Motor neuron (in vitro differentiated cells): ENCODE results near the gene DOC2A. TPM values are rescaled to one million over a fixed set of nuclear protein-coding genes. Genes with fewer than 3 reads are reported as not detected.

Experiments used
- total RNA-seq, 8 experiments: library from RNA; unstranded; fragments of 300-600 nt; gene quantifications; 2 replicates each; pipeline versions ENCODE4 v1.2.3 to v1.2.4, GENCODE V29; 2022

Gene DOC2A
- total RNA-seq, 8 experiments from 2014 or later: 0.31 to 8.1 (median 4.0) TPM

Other genes with a start within 250 kb of the DOC2A start
- gene ZG16, start 232.8 kb downstream of the DOC2A start, total RNA-seq: under 1 TPM in 5 of 8 experiments, not detected in 3; 0.08 to 0.19 (median 0.10) TPM
- 10 to 100 TPM; 16.1 to 96.3 (median 24.4) TPM for gene KIF22, start 220.3 kb downstream of the DOC2A start, total RNA-seq
- 100 to 1,000 TPM in 7 of 8 experiments, 10 to 100 TPM in 1; 80.2 to 354 (median 177) TPM for gene MAZ, start 204.5 kb downstream of the DOC2A start, total RNA-seq
- 10 to 100 TPM in 5 of 8 experiments, 1 to 10 TPM in 3; 1.4 to 72.7 (median 28.4) TPM for gene PRRT2, start 198.8 kb downstream of the DOC2A start, total RNA-seq
- gene PAGR1, start 194.9 kb downstream of the DOC2A start, total RNA-seq: 10 to 100 TPM; 13.7 to 53.0 (median 28.2) TPM
- 100 to 1,000 TPM in 1 of 8 experiments, 10 to 100 TPM in 4, 1 to 10 TPM in 3; 3.2 to 179 (median 31.0) TPM for gene MVP, start 190.6 kb downstream of the DOC2A start, total RNA-seq
- gene CDIPT, start 147.8 kb downstream of the DOC2A start, total RNA-seq: 10 to 100 TPM; 38.1 to 64.9 (median 44.0) TPM
- 10 to 100 TPM; 20.4 to 95.6 (median 70.1) TPM for gene SEZ6L2, start 111.5 kb downstream of the DOC2A start, total RNA-seq
- gene ASPHD1, start 110.5 kb downstream of the DOC2A start, total RNA-seq: 10 to 100 TPM in 7 of 8 experiments, 1 to 10 TPM in 1; 8.9 to 30.8 (median 16.9) TPM
- gene KCTD13, start 84.8 kb downstream of the DOC2A start, total RNA-seq: 10 to 100 TPM in 6 of 8 experiments, 1 to 10 TPM in 2; 9.1 to 82.6 (median 15.2) TPM
- 10 to 100 TPM; 34.4 to 77.6 (median 56.2) TPM for gene TMEM219, start 48.9 kb downstream of the DOC2A start, total RNA-seq
- 10 to 100 TPM; 27.0 to 54.4 (median 38.6) TPM for gene TAOK2, start 37.2 kb downstream of the DOC2A start, total RNA-seq
- gene HIRIP3, start 15.4 kb downstream of the DOC2A start, total RNA-seq: 10 to 100 TPM in 7 of 8 experiments, 1 to 10 TPM in 1; 7.9 to 30.4 (median 16.9) TPM
- 10 to 100 TPM; 31.9 to 61.2 (median 54.2) TPM for gene INO80E, start 14.8 kb downstream of the DOC2A start, total RNA-seq
- under 1 TPM in 5 of 8 experiments, not detected in 3; 0.43 to 0.90 (median 0.52) TPM for gene C16orf92, start 12.2 kb upstream of the DOC2A start, total RNA-seq
- gene TLCD3B, start 20.2 kb upstream of the DOC2A start, total RNA-seq: 10 to 100 TPM in 4 of 8 experiments, 1 to 10 TPM in 2, under 1 TPM in 2; 0.56 to 27.1 (median 10.3) TPM
- gene ALDOA, start 54.7 kb upstream of the DOC2A start, total RNA-seq: 1,000 to 10,000 TPM in 6 of 8 experiments, 100 to 1,000 TPM in 2; 475 to 1,633 (median 1,146) TPM
- gene PPP4C, start 65.0 kb upstream of the DOC2A start, total RNA-seq: 10 to 100 TPM; 40.1 to 83.7 (median 62.7) TPM
- gene TBX6, start 80.9 kb upstream of the DOC2A start, total RNA-seq: 1 to 10 TPM in 2 of 8 experiments, under 1 TPM in 6; 0.25 to 1.6 (median 0.63) TPM
- 10 to 100 TPM; 19.9 to 62.2 (median 35.8) TPM for gene YPEL3, start 85.2 kb upstream of the DOC2A start, total RNA-seq
- 1 to 10 TPM; 1.1 to 3.0 (median 2.1) TPM for gene GDPD3, start 102.5 kb upstream of the DOC2A start, total RNA-seq
- 10 to 100 TPM; 16.1 to 56.6 (median 31.8) TPM for gene MAPK3, start 112.2 kb upstream of the DOC2A start, total RNA-seq
- gene CORO1A, start 172.6 kb upstream of the DOC2A start, total RNA-seq: 10 to 100 TPM in 4 of 8 experiments, 1 to 10 TPM in 4; 1.3 to 19.9 (median 9.9) TPM
- gene BOLA2B, start 182.6 kb upstream of the DOC2A start, total RNA-seq: 100 to 1,000 TPM in 7 of 8 experiments, 10 to 100 TPM in 1; 80.6 to 216 (median 144) TPM
- 10 to 100 TPM in 6 of 8 experiments, 1 to 10 TPM in 2; 6.0 to 28.0 (median 14.3) TPM for gene SLX1A, start 182.8 kb upstream of the DOC2A start, total RNA-seq
- gene SULT1A3, start 188.2 kb upstream of the DOC2A start, total RNA-seq: 10 to 100 TPM in 4 of 8 experiments, 1 to 10 TPM in 4; 4.6 to 21.6 (median 9.3) TPM
- 1 to 10 TPM in 7 of 8 experiments, under 1 TPM in 1; 0.92 to 9.5 (median 1.9) TPM for gene NPIPB13, start 237.5 kb upstream of the DOC2A start, total RNA-seq